ENCODE measurements around the gene PEMT. TPM values are rescaled to one million over a fixed set of nuclear protein-coding genes. Genes with fewer than 3 reads are reported as not detected.

Gene PEMT
- total and polyA plus RNA-seq, 9 of the 15 experiments (the other 6 are each of a cell fraction or from before 2014, with no cell fraction given): 1.4 to 36.4 (median 13.6) TPM

DNA sequence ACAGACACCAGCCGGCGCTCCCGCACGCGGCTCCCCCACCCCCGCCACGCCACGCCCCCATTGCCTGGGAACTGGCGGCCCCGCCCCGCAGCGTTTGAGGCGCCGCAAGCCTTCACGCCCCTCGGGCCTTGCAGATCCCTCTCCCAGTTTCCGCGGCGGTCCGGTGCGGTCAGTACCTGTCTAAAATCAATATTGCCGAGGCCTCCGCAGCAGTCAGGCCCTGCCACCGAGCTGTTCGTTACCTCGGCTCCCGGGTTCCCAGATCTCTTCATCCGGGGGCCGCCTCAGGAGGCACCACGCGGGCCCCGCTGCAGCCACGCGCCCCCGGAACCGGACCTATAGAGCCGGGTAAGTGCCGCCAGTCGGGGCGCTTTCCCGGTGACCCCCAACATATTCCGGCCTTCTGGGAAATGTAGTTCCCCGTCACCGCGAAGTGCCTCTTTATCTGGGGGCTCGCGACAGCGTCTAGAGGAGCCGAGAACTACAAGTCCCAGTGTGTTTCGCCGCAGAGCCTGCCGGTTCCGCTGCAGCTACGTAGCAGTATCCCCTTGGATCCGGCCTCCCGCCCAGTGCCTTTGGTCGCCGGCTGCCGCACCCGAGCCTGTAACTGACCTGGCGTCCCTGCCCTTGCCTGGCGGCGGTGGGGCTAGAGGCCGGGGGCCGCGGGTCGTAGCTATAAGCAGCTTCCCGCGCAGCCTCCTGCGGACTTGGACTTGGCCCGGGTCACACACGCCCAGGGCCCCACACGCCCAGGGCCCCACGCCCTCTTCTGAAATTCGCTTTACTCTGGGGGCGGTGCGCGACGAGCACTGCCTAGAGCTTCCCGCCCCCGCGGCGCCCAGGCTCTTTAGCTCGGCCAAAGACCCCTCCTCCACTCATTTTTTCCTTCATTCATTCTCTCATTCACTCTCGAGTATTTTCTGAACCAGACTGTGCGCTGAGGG is at the start of gene PEMT (continued):
- TF ChIP-seq TAL1 (IDR thresholded peaks at IDR 0.05): no peak
- no peak for TF ChIP-seq ZNF347 (CRISPR knock-in tag; IDR thresholded peaks at IDR 0.05; ENCODE audit: low read depth)
- TF ChIP-seq ZNF766 (CRISPR knock-in tag; conservative IDR thresholded peaks at IDR 0.05): peak; percentile 90
- TF ChIP-seq ZC3H8 (IDR thresholded peaks at IDR 0.05): no peak
- TF ChIP-seq L3MBTL2 (IDR thresholded peaks at IDR 0.05): peak; percentile 92
- no peak for TF ChIP-seq SMARCB1 (IDR thresholded peaks at IDR 0.05; ENCODE audit: insufficient read length, low read depth)
- TF ChIP-seq ATF7 (IDR thresholded peaks at IDR 0.05): peak; percentile 76
- peak; percentile 96 for TF ChIP-seq POLR2G (IDR thresholded peaks at IDR 0.05; ENCODE audit: low read depth, low read length)
- TF ChIP-seq COPS2 (conservative IDR thresholded peaks at IDR 0.05): no peak
- TF ChIP-seq, protein P1, sequence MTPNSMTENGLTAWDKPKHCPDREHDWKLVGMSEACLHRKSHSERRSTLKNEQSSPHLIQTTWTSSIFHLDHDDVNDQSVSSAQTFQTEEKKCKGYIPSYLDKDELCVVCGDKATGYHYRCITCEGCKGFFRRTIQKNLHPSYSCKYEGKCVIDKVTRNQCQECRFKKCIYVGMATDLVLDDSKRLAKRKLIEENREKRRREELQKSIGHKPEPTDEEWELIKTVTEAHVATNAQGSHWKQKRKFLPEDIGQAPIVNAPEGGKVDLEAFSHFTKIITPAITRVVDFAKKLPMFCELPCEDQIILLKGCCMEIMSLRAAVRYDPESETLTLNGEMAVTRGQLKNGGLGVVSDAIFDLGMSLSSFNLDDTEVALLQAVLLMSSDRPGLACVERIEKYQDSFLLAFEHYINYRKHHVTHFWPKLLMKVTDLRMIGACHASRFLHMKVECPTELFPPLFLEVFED (CRISPR knock-in tag; conservative IDR thresholded peaks at IDR 0.05): no peak
- TF ChIP-seq, protein P2, sequence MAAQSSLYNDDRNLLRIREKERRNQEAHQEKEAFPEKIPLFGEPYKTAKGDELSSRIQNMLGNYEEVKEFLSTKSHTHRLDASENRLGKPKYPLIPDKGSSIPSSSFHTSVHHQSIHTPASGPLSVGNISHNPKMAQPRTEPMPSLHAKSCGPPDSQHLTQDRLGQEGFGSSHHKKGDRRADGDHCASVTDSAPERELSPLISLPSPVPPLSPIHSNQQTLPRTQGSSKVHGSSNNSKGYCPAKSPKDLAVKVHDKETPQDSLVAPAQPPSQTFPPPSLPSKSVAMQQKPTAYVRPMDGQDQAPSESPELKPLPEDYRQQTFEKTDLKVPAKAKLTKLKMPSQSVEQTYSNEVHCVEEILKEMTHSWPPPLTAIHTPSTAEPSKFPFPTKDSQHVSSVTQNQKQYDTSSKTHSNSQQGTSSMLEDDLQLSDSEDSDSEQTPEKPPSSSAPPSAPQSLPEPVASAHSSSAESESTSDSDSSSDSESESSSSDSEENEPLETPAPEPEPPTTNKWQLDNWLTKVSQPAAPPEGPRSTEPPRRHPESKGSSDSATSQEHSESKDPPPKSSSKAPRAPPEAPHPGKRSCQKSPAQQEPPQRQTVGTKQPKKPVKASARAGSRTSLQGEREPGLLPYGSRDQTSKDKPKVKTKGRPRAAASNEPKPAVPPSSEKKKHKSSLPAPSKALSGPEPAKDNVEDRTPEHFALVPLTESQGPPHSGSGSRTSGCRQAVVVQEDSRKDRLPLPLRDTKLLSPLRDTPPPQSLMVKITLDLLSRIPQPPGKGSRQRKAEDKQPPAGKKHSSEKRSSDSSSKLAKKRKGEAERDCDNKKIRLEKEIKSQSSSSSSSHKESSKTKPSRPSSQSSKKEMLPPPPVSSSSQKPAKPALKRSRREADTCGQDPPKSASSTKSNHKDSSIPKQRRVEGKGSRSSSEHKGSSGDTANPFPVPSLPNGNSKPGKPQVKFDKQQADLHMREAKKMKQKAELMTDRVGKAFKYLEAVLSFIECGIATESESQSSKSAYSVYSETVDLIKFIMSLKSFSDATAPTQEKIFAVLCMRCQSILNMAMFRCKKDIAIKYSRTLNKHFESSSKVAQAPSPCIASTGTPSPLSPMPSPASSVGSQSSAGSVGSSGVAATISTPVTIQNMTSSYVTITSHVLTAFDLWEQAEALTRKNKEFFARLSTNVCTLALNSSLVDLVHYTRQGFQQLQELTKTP (IDR thresholded peaks at IDR 0.05; ENCODE audit: low read depth in 1 of 2, partially characterized antibody in 2 of 2): peak; percentile 87 to 99
- TF ChIP-seq BRF1 (IDR thresholded peaks at IDR 0.05; ENCODE audit: borderline replicate concordance, extremely low read depth, insufficient read length): no peak
- no peak for TF ChIP-seq NR1H2 (CRISPR knock-in tag; IDR thresholded peaks at IDR 0.05)
- no peak for TF ChIP-seq NFXL1 (CRISPR knock-in tag; IDR thresholded peaks at IDR 0.05)
- TF ChIP-seq RAD51 (IDR thresholded peaks at IDR 0.05; ENCODE audit: borderline replicate concordance, low read depth): peak; percentile 9; the same call in 1 of the 2 replicates
- peak in 1 of 2 experiments; percentile 54; a peak in 1 of 4 replicates for TF ChIP-seq HDAC1 (IDR thresholded peaks at IDR 0.05)
- TF ChIP-seq, protein P3, sequence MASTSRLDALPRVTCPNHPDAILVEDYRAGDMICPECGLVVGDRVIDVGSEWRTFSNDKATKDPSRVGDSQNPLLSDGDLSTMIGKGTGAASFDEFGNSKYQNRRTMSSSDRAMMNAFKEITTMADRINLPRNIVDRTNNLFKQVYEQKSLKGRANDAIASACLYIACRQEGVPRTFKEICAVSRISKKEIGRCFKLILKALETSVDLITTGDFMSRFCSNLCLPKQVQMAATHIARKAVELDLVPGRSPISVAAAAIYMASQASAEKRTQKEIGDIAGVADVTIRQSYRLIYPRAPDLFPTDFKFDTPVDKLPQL (IDR thresholded peaks at IDR 0.05; ENCODE audit: extremely low read depth, insufficient read length): no peak
- TF ChIP-seq PRMT5 (CRISPR knock-in tag; IDR thresholded peaks at IDR 0.05): no peak
- no peak for TF ChIP-seq SNRNP70 (optimal IDR thresholded peaks at IDR 0.05; ENCODE audit: low read depth, low read length)
- TF ChIP-seq ZKSCAN1 (IDR thresholded peaks at IDR 0.05; ENCODE audit: low read depth, low read length): no peak
- peak; percentile 100 for TF ChIP-seq EP400 (IDR thresholded peaks at IDR 0.05)
- TF ChIP-seq ZNF134 (CRISPR knock-in tag; conservative IDR thresholded peaks at IDR 0.05): peak; percentile 55; the same call in 1 of the 2 replicates
- TF ChIP-seq EWSR1 (IDR thresholded peaks at IDR 0.05; ENCODE audit: borderline replicate concordance, low read depth, partially characterized antibody): no peak
- TF ChIP-seq ZNF76 (CRISPR knock-in tag; IDR thresholded peaks at IDR 0.05; ENCODE audit: borderline replicate concordance): peak; percentile 93

Measured in K562 (cell line).